HCT116 (cell line): ENCODE results near the gene KCNH2. TPM values are rescaled to one million over a fixed set of nuclear protein-coding genes. Genes with fewer than 3 reads are reported as not detected.

ENCODE experiments used
- ATAC-seq: fragments of 200-7000 bp; cut with Tn5 transposase; 2 replicates; pipeline ENCODE4 v1.9.1; 2020; ENCODE audit warnings: mild to moderate bottlenecking, moderate library complexity
- BruUV-seq: library from RNA; stranded (reverse); fragments of 400-500 nt; replicated peaks from 2 replicates; lab custom pipeline; 2021; lab: Mats Ljungman, UMichigan
- CTCF ChIA-PET: fragments of 300-600 bp; sonication (Branson Sonifier 250); formaldehyde crosslinking; loops from one replicate; lab custom pipeline; 2021; ENCODE audit warnings: antibody characterized with exemption; lab: Charles Lee
- POLR2A ChIA-PET: fragments of 300-600, 350-600 bp; sonication (Branson Sonifier 250); formaldehyde crosslinking; loops from one replicate; lab custom pipeline; 2021; ENCODE audit warnings: antibody characterized with exemption; lab: Charles Lee
- RAD21 ChIA-PET, 2 experiments: fragments of 300-600 bp; sonication (Branson Sonifier 250); formaldehyde crosslinking; loops; one replicate each; lab custom pipeline; 2023; ENCODE audit warnings: low total read pairs in 2 of 2; ENCODE audit not compliant: uncharacterized antibody in 2 of 2, unreplicated experiment in 2 of 2, low non-redundant PET in 1 of 2; lab: Charles Lee
- DNase-seq: peaks from one replicate; pipeline ENCODE4 v3.0.0-alpha.2; 2010; ENCODE audit warnings: low read depth, low spot score
- H2AFZ ChIP-seq: fragments of 200-600 bp; shearing (Covaris generic), sonication (generic); 2 replicates; pipeline ENCODE4 v1.6.1; 2017; ENCODE audit warnings: low read depth, mixed run types, mixed read lengths, antibody characterized with exemption, low read length; ENCODE audit not compliant: poor library complexity, severe bottlenecking
- H3K27ac ChIP-seq: 2 replicates; pipeline ENCODE4 v1.5.1; 2012; ENCODE audit warnings: low read depth, low read length
- H3K27me3 ChIP-seq: fragments of 200-600 bp; sonication (generic); 2 replicates; pipeline ENCODE4 v1.6.1; 2016; ENCODE audit warnings: mixed run types, low read length, mixed read lengths; ENCODE audit not compliant: insufficient read depth
- H3K36me3 ChIP-seq, 2 experiments: fragments of 200-500 bp in 1 of 2; fragments of 200-600 bp in 1 of 2; sonication (Bioruptor generic) in 1 of 2; sonication (generic) in 1 of 2; 2 replicates each; pipeline versions ENCODE4 v1.5.1 to v1.6.1; 2014 to 2016; ENCODE audit warnings: low read length in 2 of 2, inconsistent platforms in 1 of 2, mixed read lengths in 1 of 2, mixed run types in 1 of 2; ENCODE audit not compliant: insufficient read depth in 2 of 2, control insufficient read depth in 1 of 2
- H3K4me1 ChIP-seq, 2 experiments: fragments of 200-600 bp in 1 of 2; sonication (generic) in 1 of 2; 2 replicates each; pipeline versions ENCODE4 v1.5.1 to v1.6.1; 2012 to 2017; ENCODE audit warnings: low read length in 2 of 2, inconsistent platforms in 1 of 2, mild to moderate bottlenecking in 1 of 2, mixed read lengths in 1 of 2, mixed run types in 1 of 2, moderate library complexity in 1 of 2; ENCODE audit not compliant: insufficient read depth in 2 of 2, control insufficient read depth in 1 of 2
- H3K4me2 ChIP-seq: fragments of 200-600 bp; sonication (generic); 2 replicates; pipeline ENCODE4 v1.6.1; 2017; ENCODE audit warnings: mixed run types, low read length, mixed read lengths
- H3K4me3 ChIP-seq, 2 experiments: fragments of 200-600 bp in 1 of 2; sonication (generic) in 1 of 2; replicated peaks in 1 of 2; 2 replicates each; pipeline ENCODE4 v1.5.1; 2011 to 2016; ENCODE audit warnings: low read length in 2 of 2, control low read depth in 1 of 2, low read depth in 1 of 2, mild to moderate bottlenecking in 1 of 2, mixed read lengths in 1 of 2, mixed run types in 1 of 2
- H3K79me2 ChIP-seq: fragments of 200-600 bp; sonication (generic); 2 replicates; pipeline ENCODE4 v1.6.1; 2017; ENCODE audit warnings: mild to moderate bottlenecking, mixed run types, low read length, moderate library complexity, mixed read lengths; ENCODE audit not compliant: insufficient read depth
- H3K9ac ChIP-seq: fragments of 200-600 bp; sonication (generic); 2 replicates; pipeline ENCODE4 v1.6.1; 2016; ENCODE audit warnings: low read length, mixed read lengths
- H3K9me2 ChIP-seq: fragments of 200-600 bp; sonication (generic), shearing (Covaris generic); 2 replicates; pipeline ENCODE4 v1.6.1; 2017; ENCODE audit warnings: mixed run types, mild to moderate bottlenecking, moderate library complexity; ENCODE audit not compliant: insufficient read depth
- H3K9me3 ChIP-seq, 2 experiments: fragments of 200-500 bp in 1 of 2; fragments of 200-600 bp in 1 of 2; sonication (Bioruptor generic) in 1 of 2; sonication (generic) in 1 of 2; 2 replicates each; pipeline ENCODE4 v1.6.1; 2014 to 2017; ENCODE audit warnings: low read length in 2 of 2, mixed read lengths in 2 of 2, inconsistent platforms in 1 of 2, low read depth in 1 of 2, mild to moderate bottlenecking in 1 of 2, mixed run types in 1 of 2, moderate library complexity in 1 of 2; ENCODE audit not compliant: control insufficient read depth in 1 of 2, insufficient read depth in 1 of 2
- H4K20me1 ChIP-seq: fragments of 200-600 bp; sonication (generic), shearing (Covaris generic); 2 replicates; pipeline ENCODE4 v1.6.1; 2017; ENCODE audit warnings: mixed run types, mild to moderate bottlenecking, moderate library complexity; ENCODE audit not compliant: insufficient read depth
- CBX3 ChIP-seq: IDR thresholded peaks from 2 replicates; pipeline ENCODE4 v1.6.1; 2012; ENCODE audit warnings: low read depth
- EGR1 ChIP-seq: IDR thresholded peaks from 2 replicates; pipeline ENCODE4 v1.6.1; 2012; ENCODE audit warnings: low read depth
- ELF1 ChIP-seq: IDR thresholded peaks from 2 replicates; pipeline ENCODE4 v1.6.1; 2012; ENCODE audit warnings: low read depth, borderline replicate concordance
- EZH2phosphoT487 ChIP-seq: fragments of 200-600 bp; IDR thresholded peaks from 2 replicates; pipeline ENCODE4 v1.6.1; 2018; ENCODE audit warnings: antibody characterized with exemption, borderline replicate concordance
- FOSL1 ChIP-seq: IDR thresholded peaks from 2 replicates; pipeline ENCODE4 v1.6.1; 2012; ENCODE audit warnings: low read depth
- JUND ChIP-seq: IDR thresholded peaks from 2 replicates; pipeline ENCODE4 v1.6.1; 2012
- MAX ChIP-seq: IDR thresholded peaks from 2 replicates; pipeline ENCODE4 v1.6.1; 2012
- POLR2AphosphoS5 ChIP-seq: IDR thresholded peaks from 2 replicates; pipeline ENCODE4 v1.6.1; 2011; ENCODE audit warnings: mild to moderate bottlenecking, low read depth, low read length, moderate library complexity
- REST ChIP-seq: IDR thresholded peaks from 2 replicates; pipeline ENCODE4 v1.6.1; 2012; ENCODE audit warnings: low read depth
- SIN3A ChIP-seq: IDR thresholded peaks from 2 replicates; pipeline ENCODE4 v1.6.1; 2012; ENCODE audit warnings: low read depth
- TCF7L2 ChIP-seq: IDR thresholded peaks from 2 replicates; pipeline ENCODE4 v1.7.0; 2011; ENCODE audit warnings: borderline replicate concordance, inconsistent platforms; ENCODE audit not compliant: insufficient read depth, insufficient read length; ENCODE audit errors: extremely low read depth
- YY1 ChIP-seq: IDR thresholded peaks from 2 replicates; pipeline ENCODE4 v1.6.1; 2011; ENCODE audit warnings: low read length, low read depth, moderate library complexity, mild to moderate bottlenecking; ENCODE audit not compliant: insufficient replicate concordance; ENCODE audit errors: extremely low read depth
- intact Hi-C: fragments of 100-400 bp; cut with micrococcal nuclease; formaldehyde crosslinking; loops from 2 replicates; pipeline ENCODE4 v1.10.0; 2022
- total RNA-seq: library from RNA; stranded (reverse); gene quantifications from one replicate; pipeline ENCODE4 v1.2.1, GENCODE V29; 2021; ENCODE audit not compliant: unreplicated experiment
- TF ChIP-seq, protein P1 (sequence below): IDR thresholded peaks from 2 replicates; pipeline ENCODE4 v1.6.1; 2011; ENCODE audit warnings: mild to moderate bottlenecking, low read length, moderate library complexity; ENCODE audit not compliant: insufficient replicate concordance; ENCODE audit errors: extremely low read depth

The KCNH2 gene
- total RNA-seq, 1 experiment from 2014 or later = 9.7 TPM

GRCh38 chr7:150903606-150904005, 74.5 kb downstream of the KCNH2 start:
- peaks cover 0 to 5% of the 10 kb centered on the region in 2 experiments; a peak in 1 of 4 replicates for H3K4me1 ChIP-seq
- intact Hi-C loops = no loop called here
- no peak overlapping the region for H2AFZ ChIP-seq
- no peaks in the 10 kb centered on the region for H3K79me2 ChIP-seq
- no peak overlapping the region for H3K4me3 ChIP-seq
- no peaks in the 10 kb centered on the region for H3K36me3 ChIP-seq
- ATAC-seq (no peak), DNase-seq (no peak)
- H3K27me3 ChIP-seq = no peaks in the 10 kb centered on the region
- H3K4me2 ChIP-seq = no peak overlapping the region
- ChIA-PET CTCF (no interaction called here), RAD21 (no interaction called here), POLR2A (no interaction called here)
- H4K20me1 ChIP-seq = no peaks in the 10 kb centered on the region
- H3K9me2 ChIP-seq = no peaks in the 10 kb centered on the region
- H3K9me3 ChIP-seq = no peaks in the 10 kb centered on the region
- no peak overlapping the region for H3K27ac ChIP-seq
- TF ChIP-seq YY1 = no peak
- no peak for TF ChIP-seq EZH2phosphoT487
- no peak for TF ChIP-seq FOSL1
- H3K9ac ChIP-seq = no peak overlapping the region
- no TSS peak for BruUV-seq

DNA sequence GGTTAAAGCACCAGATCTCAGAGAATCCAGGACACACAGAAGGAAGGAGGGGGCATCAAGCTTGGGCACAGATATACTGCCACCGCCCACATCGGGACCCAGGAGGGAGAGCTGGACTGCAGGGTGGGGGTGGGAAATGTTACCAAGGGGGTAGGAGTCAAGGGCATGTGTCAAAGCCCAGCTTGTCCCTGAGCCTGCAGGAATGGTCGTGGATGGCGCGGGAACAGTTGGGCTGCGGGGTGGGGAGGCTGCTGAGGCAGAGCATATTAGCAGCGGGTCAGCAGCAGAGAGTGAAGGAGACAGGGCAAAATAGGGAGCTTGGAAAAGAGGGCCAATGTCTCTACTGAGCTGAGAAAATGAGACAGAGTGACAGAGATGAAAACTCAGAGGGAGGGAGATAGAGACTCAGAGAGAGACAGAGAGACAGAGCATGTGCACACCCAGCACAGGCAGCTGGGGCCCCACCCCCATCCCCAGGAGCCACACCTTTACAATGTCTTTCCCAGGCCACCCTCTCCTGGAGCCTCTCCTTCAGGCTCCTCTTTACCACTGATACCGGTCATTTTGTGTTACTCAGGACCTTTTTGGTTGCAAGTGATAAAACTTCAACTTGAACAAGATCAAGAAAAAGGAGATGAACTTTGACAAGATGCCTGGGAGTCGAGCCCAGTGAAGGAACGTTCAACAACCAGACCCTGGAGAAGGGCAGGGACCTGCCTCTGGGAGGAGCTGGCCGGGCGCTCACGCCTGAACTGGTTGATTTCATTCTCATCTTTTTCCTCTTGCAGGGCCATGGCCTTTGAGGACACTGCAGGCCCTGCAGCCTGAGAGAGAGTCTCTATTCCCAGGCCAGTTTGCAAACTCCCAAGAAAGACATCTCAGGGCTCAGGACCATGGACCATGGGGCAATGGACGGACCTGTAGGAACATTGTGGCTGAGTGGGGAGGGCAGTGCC, 75.8 kb downstream of the KCNH2 start:
- no peak for ATAC-seq
- H3K9me3 ChIP-seq = no peaks in the 10 kb centered on the region
- ChIA-PET POLR2A (no interaction called here), RAD21 (no interaction called here), CTCF (no interaction called here)
- no peaks in the 10 kb centered on the region for H4K20me1 ChIP-seq
- DNase-seq = no peak
- no peaks in the 10 kb centered on the region for H3K36me3 ChIP-seq
- no peak overlapping the region for H3K27ac ChIP-seq
- peaks cover 0 to 12% of the 10 kb centered on the region in 2 experiments; a peak in 2 of 4 replicates for H3K4me1 ChIP-seq
- no peak overlapping the region for H3K4me2 ChIP-seq
- H3K9ac ChIP-seq = no peak overlapping the region
- intact Hi-C loops = no loop called here
- no peaks in the 10 kb centered on the region for H3K27me3 ChIP-seq
- H3K9me2 ChIP-seq = no peaks in the 10 kb centered on the region
- H3K79me2 ChIP-seq = no peaks in the 10 kb centered on the region
- H3K4me3 ChIP-seq = no peak overlapping the region
- no peak overlapping the region for H2AFZ ChIP-seq
- BruUV-seq = no TSS peak
- TF ChIP-seq REST (no peak), MAX (no peak), EZH2phosphoT487 (no peak), POLR2AphosphoS5 (no peak), SIN3A (no peak), CBX3 (no peak), JUND (no peak), EGR1 (no peak), YY1 (no peak), ELF1 (no peak), TCF7L2 (no peak)
- TF ChIP-seq, protein P1, sequence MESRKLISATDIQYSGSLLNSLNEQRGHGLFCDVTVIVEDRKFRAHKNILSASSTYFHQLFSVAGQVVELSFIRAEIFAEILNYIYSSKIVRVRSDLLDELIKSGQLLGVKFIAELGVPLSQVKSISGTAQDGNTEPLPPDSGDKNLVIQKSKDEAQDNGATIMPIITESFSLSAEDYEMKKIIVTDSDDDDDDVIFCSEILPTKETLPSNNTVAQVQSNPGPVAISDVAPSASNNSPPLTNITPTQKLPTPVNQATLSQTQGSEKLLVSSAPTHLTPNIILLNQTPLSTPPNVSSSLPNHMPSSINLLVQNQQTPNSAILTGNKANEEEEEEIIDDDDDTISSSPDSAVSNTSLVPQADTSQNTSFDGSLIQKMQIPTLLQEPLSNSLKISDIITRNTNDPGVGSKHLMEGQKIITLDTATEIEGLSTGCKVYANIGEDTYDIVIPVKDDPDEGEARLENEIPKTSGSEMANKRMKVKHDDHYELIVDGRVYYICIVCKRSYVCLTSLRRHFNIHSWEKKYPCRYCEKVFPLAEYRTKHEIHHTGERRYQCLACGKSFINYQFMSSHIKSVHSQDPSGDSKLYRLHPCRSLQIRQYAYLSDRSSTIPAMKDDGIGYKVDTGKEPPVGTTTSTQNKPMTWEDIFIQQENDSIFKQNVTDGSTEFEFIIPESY = no peak
